NCI-H1105 treated with DMSO at 0.1 percent for 48 hours (cell line): ENCODE measurements around the gene ACSS3.

Experiments
- DNase-seq: peaks from one replicate; lab custom pipeline; 2025; lab: John Stamatoyannopoulos, UW

The ACSS3 gene

DNA sequence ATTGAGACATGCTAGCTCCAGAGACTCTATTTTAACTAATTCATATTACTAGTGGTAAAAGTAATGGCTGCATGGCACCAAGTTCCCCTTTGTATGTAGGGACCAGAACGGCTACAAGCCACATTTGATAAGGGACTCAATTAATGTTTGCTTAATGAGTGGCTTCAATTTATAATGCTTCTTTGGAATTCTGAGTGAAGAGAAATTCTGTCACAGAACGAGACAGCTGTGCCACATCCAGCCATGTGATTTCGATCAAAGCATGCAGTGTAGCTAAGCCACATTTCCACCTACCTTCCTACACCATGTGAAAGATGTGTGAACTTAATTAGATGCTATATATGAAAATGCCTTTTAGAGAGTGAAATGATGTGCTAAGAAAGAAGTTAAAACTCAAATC lies 217.4 kb downstream of the ACSS3 start:
- no peak for DNase-seq

DNA sequence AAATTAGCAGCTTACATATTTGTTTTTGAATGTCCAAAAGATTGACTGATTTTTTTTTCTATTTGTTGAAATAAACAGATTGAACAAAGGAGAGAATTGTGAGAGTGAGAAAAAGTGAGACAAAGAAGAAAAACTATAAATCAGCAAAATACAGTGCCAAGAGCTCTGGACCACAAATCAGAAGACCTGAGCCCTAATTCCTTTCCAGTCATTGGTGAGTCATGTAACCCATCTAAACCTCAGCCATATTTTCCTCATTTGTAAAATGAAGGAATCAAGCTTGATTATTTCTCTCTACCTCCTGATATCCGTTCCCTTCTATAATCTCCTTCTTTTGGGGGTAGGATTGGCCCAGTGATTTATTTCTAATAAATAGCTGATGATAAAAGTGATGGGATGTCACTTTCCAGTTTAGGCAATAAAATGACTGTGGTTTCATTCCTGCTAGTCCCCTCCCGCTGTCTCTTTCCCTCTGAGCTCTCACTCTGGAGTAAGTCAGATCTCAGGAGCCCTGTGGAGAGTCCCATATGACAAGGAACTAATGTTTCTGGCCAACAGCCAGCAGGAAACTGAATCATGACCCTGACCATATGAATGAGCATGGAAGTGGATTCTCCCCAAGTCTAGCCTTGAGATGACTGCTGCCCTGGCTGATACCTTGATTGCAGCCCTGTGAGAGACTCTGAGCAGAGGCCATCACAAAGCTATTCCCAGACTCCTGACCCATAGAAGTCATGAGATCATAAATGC lies 218.9 kb downstream of the ACSS3 start:
- DNase-seq: no peak

DNA sequence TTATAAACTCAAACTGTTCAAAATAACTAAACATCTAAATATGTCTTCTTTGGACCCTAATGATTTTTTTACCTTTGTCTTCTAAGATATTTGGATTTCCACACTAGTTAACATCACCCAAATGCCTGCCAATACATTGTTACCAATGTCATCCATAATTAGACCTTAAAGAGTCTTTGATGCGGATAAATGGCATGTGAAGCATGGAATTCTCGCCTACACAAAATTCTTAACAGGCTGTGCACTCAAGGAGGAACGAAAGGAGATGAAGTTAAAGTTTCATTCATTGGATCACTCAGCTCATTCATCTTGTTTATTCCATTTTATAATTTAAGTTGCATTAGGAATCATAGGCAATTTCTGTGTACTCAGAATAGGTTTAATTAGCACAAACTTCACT lies 219.7 kb downstream of the ACSS3 start:
- DNase-seq: no peak

DNA sequence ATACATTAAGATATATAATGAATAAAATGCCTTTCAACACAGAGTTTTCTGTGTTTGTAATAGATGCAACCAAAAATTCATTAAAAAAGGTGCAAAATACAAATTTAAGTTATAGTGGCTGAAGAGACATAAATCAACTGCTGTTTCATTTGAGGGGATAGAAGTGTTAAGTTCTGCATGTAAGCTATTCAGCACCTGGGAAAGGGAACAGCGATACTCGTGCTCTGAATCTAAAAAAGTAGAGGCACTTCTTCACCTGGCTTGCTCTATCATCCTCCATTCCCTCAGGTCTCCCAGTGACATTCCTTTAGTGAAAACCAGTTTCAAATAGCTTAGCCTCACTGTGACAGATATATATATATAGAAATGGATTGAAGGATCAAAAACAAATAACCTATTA lies 222.6 kb downstream of the ACSS3 start:
- no peak for DNase-seq

DNA sequence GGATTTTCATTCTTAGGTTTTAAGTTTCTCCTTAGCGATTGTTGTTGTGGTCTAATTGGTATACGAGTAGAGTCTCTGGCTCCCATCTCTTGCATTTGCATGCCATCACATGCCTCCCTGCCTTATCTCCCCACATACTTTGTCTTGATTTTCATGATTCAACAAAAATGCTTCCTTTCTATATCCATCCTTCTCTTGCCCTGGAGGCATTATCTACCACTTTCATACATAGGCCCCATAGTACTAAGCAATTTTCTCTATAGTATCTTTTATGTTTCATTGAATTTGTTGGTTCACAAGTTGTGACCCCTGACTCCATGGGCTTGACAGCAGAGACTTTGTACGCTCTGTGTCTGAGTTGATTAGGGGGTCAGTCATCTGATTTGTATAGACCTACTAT lies 226.1 kb downstream of the ACSS3 start:
- DNase-seq: no peak
